ENCODE measurements around the gene ADAMTS1. TPM values are rescaled to one million over a fixed set of nuclear protein-coding genes. Genes with fewer than 3 reads are reported as not detected.
A peak's percentile ranks its signal among the peaks of the same experiment; 100 is the strongest.

Gene ADAMTS1
- total RNA-seq, 1 donor: 243 TPM

GRCh38 chr21:26820509-26820908 is 24.7 kb downstream of the ADAMTS1 start:
- Histone ChIP-seq H3K36me3 (ENCODE audit: insufficient read depth, low read length) (no peaks in the 10 kb centered on the region), H3K27me3 (ENCODE audit: insufficient read depth, low read length) (no peaks in the 10 kb centered on the region), H3K4me3 (ENCODE audit: insufficient read depth, low read length) (no peak overlapping the region), H3K4me1 (ENCODE audit: insufficient read depth, low read length) (peaks cover 3% of the 10 kb centered on the region), H3K9me3 (ENCODE audit: low read depth, low read length) (no peaks in the 10 kb centered on the region), H3K79me2 (ENCODE audit: insufficient read depth, low read length) (no peaks in the 10 kb centered on the region), H3K27ac (ENCODE audit: low read depth, low read length) (no peak overlapping the region), H3K4me2 (ENCODE audit: insufficient read depth, low read length) (no peak overlapping the region), H4K20me1 (ENCODE audit: insufficient read depth, low read length) (no peaks in the 10 kb centered on the region), H2AFZ (ENCODE audit: low read length) (no peak overlapping the region)
- no peak for DNase-seq (ENCODE audit: insufficient read length, low spot score, missing footprints)
- TF ChIP-seq CTCF (IDR thresholded peaks at IDR 0.05; ENCODE audit: extremely low read depth, low read depth, low read length): no peak

GRCh38 chr21:26819740-26820324 is 25.4 kb downstream of the ADAMTS1 start:
- no peaks in the 10 kb centered on the region for H3K27me3 ChIP-seq (ENCODE audit: insufficient read depth, low read length)
- H3K27ac ChIP-seq (ENCODE audit: low read depth, low read length): no peak overlapping the region
- H3K4me1 ChIP-seq (ENCODE audit: insufficient read depth, low read length): peaks cover 7% of the 10 kb centered on the region

GRCh38 chr21:26818906-26819305 is 26.3 kb downstream of the ADAMTS1 start:
- Histone ChIP-seq H2AFZ (ENCODE audit: low read length) (no peak overlapping the region), H4K20me1 (ENCODE audit: insufficient read depth, low read length) (no peaks in the 10 kb centered on the region), H3K9me3 (ENCODE audit: low read depth, low read length) (no peaks in the 10 kb centered on the region), H3K4me3 (ENCODE audit: insufficient read depth, low read length) (no peak overlapping the region), H3K36me3 (ENCODE audit: insufficient read depth, low read length) (no peaks in the 10 kb centered on the region), H3K27me3 (ENCODE audit: insufficient read depth, low read length) (no peaks in the 10 kb centered on the region), H3K4me2 (ENCODE audit: insufficient read depth, low read length) (no peak overlapping the region), H3K27ac (ENCODE audit: low read depth, low read length) (no peak overlapping the region), H3K4me1 (ENCODE audit: insufficient read depth, low read length) (peaks cover 7% of the 10 kb centered on the region), H3K79me2 (ENCODE audit: insufficient read depth, low read length) (no peaks in the 10 kb centered on the region)
- no peak for TF ChIP-seq CTCF (IDR thresholded peaks at IDR 0.05; ENCODE audit: extremely low read depth, low read depth, low read length)
- DNase-seq (ENCODE audit: insufficient read length, low spot score, missing footprints): no peak

More at GRCh38 chr21:26819740-26820324, 25.4 kb downstream of the ADAMTS1 start:
- no peak for DNase-seq (ENCODE audit: insufficient read length, low spot score, missing footprints)
- Histone ChIP-seq H3K9me3 (ENCODE audit: low read depth, low read length) (no peaks in the 10 kb centered on the region), H2AFZ (ENCODE audit: low read length) (no peak overlapping the region), H3K79me2 (ENCODE audit: insufficient read depth, low read length) (no peaks in the 10 kb centered on the region), H4K20me1 (ENCODE audit: insufficient read depth, low read length) (no peaks in the 10 kb centered on the region), H3K4me2 (ENCODE audit: insufficient read depth, low read length) (no peak overlapping the region), H3K4me3 (ENCODE audit: insufficient read depth, low read length) (no peak overlapping the region), H3K36me3 (ENCODE audit: insufficient read depth, low read length) (no peaks in the 10 kb centered on the region)
- no peak for TF ChIP-seq CTCF (IDR thresholded peaks at IDR 0.05; ENCODE audit: extremely low read depth, low read depth, low read length)

- H3K4me1 ChIP-seq (ENCODE audit: insufficient read depth, low read length): peaks cover 7% of the 10 kb centered on the region
- no peak for DNase-seq (ENCODE audit: insufficient read length, low spot score, missing footprints)
Measured at GRCh38 chr21:26815197-26815596, 30.0 kb downstream of the ADAMTS1 start.

More at GRCh38 chr21:26815197-26815596, 30.0 kb downstream of the ADAMTS1 start:
- Histone ChIP-seq H3K4me2 (ENCODE audit: insufficient read depth, low read length) (peak overlapping the region; percentile 75), H4K20me1 (ENCODE audit: insufficient read depth, low read length) (no peaks in the 10 kb centered on the region), H3K27me3 (ENCODE audit: insufficient read depth, low read length) (no peaks in the 10 kb centered on the region), H3K4me3 (ENCODE audit: insufficient read depth, low read length) (peak overlapping the region; percentile 46), H3K79me2 (ENCODE audit: insufficient read depth, low read length) (no peaks in the 10 kb centered on the region), H3K36me3 (ENCODE audit: insufficient read depth, low read length) (no peaks in the 10 kb centered on the region), H3K9me3 (ENCODE audit: low read depth, low read length) (no peaks in the 10 kb centered on the region), H2AFZ (ENCODE audit: low read length) (peak overlapping the region; percentile 36), H3K27ac (ENCODE audit: low read depth, low read length) (peak overlapping the region; percentile 65)
- no peak for TF ChIP-seq CTCF (IDR thresholded peaks at IDR 0.05; ENCODE audit: extremely low read depth, low read depth, low read length)
